AG09309 (cell line): ENCODE results near the gene CSF1.
"Not testable (repeated sequence)": the region's sequence is repeated elsewhere in the genome, so short reads cannot be mapped to it uniquely, and the experiment has no call there.

Experiments
- DNase-seq: peaks from one replicate; pipeline ENCODE4 v3.0.0-alpha.2; 2010; ENCODE audit warnings: low read depth
- H3K4me3 ChIP-seq: 2 replicates; pipeline ENCODE4 v1.5.1; 2011; ENCODE audit warnings: mild to moderate bottlenecking, low read depth, low read length, moderate library complexity; ENCODE audit not compliant: control insufficient read depth
- TF ChIP-seq, protein P1 (sequence below): IDR thresholded peaks from 2 replicates; pipeline ENCODE4 v1.5.1; 2011; ENCODE audit warnings: mild to moderate bottlenecking, low read depth, low read length, inconsistent platforms; ENCODE audit not compliant: insufficient read depth, control insufficient read depth; ENCODE audit errors: missing control alignments

CSF1 gene

DNA sequence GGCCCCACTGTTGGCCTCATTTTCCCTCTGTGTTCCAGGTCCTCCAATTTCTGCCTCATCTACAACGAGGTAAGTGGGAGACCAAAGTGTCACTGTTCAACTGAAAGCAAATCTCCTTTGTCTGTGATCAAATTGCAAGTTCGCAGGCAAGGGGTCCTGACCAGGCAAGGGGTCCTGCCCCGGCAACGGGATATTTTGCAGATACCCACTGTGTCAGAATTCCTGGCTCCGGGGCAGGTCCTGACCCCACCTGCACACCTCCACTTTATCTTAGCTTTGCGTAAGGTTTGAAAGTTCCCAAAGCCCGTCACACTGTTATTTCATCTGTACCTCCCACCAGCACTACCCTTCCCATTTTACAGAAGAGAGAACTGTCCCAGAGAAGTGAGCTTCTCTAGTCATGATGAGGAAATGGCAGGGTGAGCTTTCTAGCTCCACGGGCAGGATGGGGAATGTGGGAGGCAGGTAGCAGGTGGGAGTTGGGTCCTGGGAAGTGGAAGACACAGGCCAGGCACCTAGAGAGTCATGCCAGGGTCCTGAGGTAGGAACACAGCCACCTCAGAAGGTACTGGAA is 32.0 kb upstream of the CSF1 start:
- no peak overlapping the region for H3K4me3 ChIP-seq
- no peak for DNase-seq
- TF ChIP-seq, protein P1, sequence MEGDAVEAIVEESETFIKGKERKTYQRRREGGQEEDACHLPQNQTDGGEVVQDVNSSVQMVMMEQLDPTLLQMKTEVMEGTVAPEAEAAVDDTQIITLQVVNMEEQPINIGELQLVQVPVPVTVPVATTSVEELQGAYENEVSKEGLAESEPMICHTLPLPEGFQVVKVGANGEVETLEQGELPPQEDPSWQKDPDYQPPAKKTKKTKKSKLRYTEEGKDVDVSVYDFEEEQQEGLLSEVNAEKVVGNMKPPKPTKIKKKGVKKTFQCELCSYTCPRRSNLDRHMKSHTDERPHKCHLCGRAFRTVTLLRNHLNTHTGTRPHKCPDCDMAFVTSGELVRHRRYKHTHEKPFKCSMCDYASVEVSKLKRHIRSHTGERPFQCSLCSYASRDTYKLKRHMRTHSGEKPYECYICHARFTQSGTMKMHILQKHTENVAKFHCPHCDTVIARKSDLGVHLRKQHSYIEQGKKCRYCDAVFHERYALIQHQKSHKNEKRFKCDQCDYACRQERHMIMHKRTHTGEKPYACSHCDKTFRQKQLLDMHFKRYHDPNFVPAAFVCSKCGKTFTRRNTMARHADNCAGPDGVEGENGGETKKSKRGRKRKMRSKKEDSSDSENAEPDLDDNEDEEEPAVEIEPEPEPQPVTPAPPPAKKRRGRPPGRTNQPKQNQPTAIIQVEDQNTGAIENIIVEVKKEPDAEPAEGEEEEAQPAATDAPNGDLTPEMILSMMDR = no peak

GRCh38 chr1:109879371-109879770 is 31.3 kb upstream of the CSF1 start:
- H3K4me3 ChIP-seq, DNase-seq: not testable (repeated sequence)

DNA sequence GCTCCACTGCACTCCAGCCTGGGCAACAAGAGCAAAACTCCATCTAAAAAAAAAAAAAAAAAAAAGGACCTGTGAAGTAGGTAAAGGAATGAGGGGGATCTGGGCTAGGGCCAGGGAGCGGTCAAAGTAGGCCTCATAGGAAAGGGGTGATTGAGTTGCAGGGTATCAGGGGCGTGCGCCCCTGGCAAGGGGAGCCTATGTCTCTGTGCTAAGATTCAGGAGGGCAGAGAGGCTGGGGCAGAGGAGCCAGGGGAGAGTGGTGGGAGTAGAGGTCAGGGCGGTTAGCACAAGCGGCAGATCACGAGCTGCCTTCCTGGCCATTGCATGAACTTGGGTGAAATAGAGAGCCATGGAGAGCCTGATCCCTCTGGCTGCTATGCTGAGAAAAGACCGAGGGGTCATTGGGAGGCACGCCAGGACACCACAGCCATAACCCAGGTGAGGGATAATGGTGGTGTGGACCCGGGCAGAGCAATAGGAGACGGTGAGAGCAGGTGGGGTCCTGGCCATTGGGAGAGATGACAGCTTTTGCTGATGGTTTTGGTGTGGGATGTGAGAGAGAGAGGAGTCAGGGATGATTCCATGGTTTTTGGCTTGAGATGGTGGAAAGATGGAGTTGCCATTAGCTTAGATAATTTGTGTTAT is 30.6 kb upstream of the CSF1 start:
- no peak overlapping the region for H3K4me3 ChIP-seq
- TF ChIP-seq, protein P1 = no peak
- no peak for DNase-seq

GRCh38 chr1:109880971-109881894 is 29.4 kb upstream of the CSF1 start:
- TF ChIP-seq, protein P1 = no peak
- no peak overlapping the region for H3K4me3 ChIP-seq
- no peak for DNase-seq

DNA sequence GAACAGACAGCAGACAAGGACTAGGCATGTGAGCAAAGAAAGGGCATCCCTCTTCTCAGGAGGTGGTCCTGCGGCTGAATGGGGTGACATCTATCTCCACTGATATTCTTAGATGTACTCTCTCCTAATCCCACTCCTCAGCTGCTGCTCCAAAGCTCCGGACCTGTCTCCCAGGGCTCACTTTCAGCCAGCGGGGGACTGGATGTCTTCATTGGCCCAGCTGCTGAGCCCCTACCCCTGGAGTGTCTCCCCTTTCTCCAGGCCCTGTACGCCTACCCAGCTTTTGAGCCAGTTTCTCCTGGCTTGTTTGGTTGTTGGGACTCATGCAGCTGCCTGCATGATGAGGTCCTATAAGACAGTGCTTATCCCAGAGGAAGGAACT is 28.8 kb upstream of the CSF1 start:
- TF ChIP-seq, protein P1 = no peak
- no peak for DNase-seq
- H3K4me3 ChIP-seq = no peak overlapping the region

- TF ChIP-seq, protein P1 = no peak
- no peak overlapping the region for H3K4me3 ChIP-seq
- no peak for DNase-seq
Observed at GRCh38 chr1:109882288-109883245, 28.1 kb upstream of the CSF1 start.
